HAP-1 (cell line): ENCODE data around the gene SCARB2.

Source experiments
- DNase-seq, 2 experiments: peaks; one replicate each; pipeline ENCODE4 v3.0.0-alpha.2; 2016 to 2020; ENCODE audit warnings: low spot score in 2 of 2
- H3K27me3 ChIP-seq: fragments of 250-450 bp; sonication (Bioruptor Pico); 2 replicates; pipeline ENCODE4 v1.5.1; 2020; ENCODE audit warnings: low read depth, mild to moderate bottlenecking, moderate library complexity
- H3K36me3 ChIP-seq: fragments of 250-450 bp; sonication (Bioruptor Pico); replicated peaks from 2 replicates; pipeline ENCODE4 v1.5.1; 2020; ENCODE audit warnings: mild to moderate bottlenecking
- H3K4me1 ChIP-seq: fragments of 250-450 bp; sonication (Bioruptor Pico); 2 replicates; pipeline ENCODE4 v1.5.1; 2020; ENCODE audit warnings: mild to moderate bottlenecking
- H3K4me3 ChIP-seq: fragments of 250-450 bp; sonication (Bioruptor Pico); 2 replicates; pipeline ENCODE4 v1.5.1; 2020; ENCODE audit warnings: mild to moderate bottlenecking, moderate library complexity
- H3K9me3 ChIP-seq: fragments of 250-450 bp; sonication (Bioruptor Pico); 2 replicates; pipeline ENCODE4 v1.5.1; 2020; ENCODE audit warnings: mild to moderate bottlenecking, moderate library complexity
- in situ Hi-C: fragments of 300-500 bp; cut with MboI; formaldehyde crosslinking; loops from 3 replicates; pipeline ENCODE4 v1.14.3; 2020; ENCODE audit warnings: low sequenced_read_pairs, inconsistent platforms, mixed read lengths

SCARB2 gene

DNA sequence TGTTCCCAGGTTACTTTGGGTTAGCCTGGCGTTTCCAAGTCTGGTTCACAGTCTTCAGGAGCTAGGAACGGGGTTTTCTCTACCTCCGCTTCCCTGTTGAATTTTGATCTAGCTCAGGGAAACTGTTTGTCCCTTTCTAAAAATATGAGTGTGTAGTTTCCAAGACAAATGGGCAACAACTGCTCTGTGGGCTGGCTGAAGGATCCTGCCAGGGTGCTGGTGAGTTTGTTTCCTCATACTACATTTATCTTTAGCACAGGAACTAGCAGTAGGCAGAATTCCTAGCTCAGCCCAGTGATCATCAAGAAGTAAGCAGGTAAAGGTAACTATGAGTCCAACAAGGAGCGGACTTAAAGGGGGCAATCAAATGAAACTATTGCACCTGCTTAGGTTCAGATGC, 24.6 kb upstream of the SCARB2 start:
- Histone ChIP-seq H3K4me3 (no peak overlapping the region), H3K4me1 (no peaks in the 10 kb centered on the region), H3K36me3 (no peaks in the 10 kb centered on the region), H3K27me3 (peaks cover 3% of the 10 kb centered on the region; the same call in 1 of the 2 replicates), H3K9me3 (peaks cover 4% of the 10 kb centered on the region; the same call in 1 of the 2 replicates)
- no peak for DNase-seq
- in situ Hi-C loops = no loop called here

- Histone ChIP-seq H3K27me3 (no peaks in the 10 kb centered on the region), H3K36me3 (no peaks in the 10 kb centered on the region), H3K4me1 (peaks cover 4% of the 10 kb centered on the region; the same call in 1 of the 2 replicates), H3K9me3 (peaks cover 4% of the 10 kb centered on the region; the same call in 1 of the 2 replicates), H3K4me3 (no peak overlapping the region)
- in situ Hi-C loops = no loop called here
- DNase-seq = no peak
Measured at GRCh38 chr4:76235915-76236314, 22.3 kb upstream of the SCARB2 start.

- H3K4me3 ChIP-seq = no peak overlapping the region
- H3K9me3 ChIP-seq = peaks cover 4% of the 10 kb centered on the region; the same call in 1 of the 2 replicates
- H3K27me3 ChIP-seq = no peaks in the 10 kb centered on the region
- peaks cover 4% of the 10 kb centered on the region; the same call in 1 of the 2 replicates for H3K4me1 ChIP-seq
- no peak for DNase-seq
- in situ Hi-C loops = no loop called here
- no peaks in the 10 kb centered on the region for H3K36me3 ChIP-seq
Measured at GRCh38 chr4:76235407-76235806, 21.8 kb upstream of the SCARB2 start.

DNA sequence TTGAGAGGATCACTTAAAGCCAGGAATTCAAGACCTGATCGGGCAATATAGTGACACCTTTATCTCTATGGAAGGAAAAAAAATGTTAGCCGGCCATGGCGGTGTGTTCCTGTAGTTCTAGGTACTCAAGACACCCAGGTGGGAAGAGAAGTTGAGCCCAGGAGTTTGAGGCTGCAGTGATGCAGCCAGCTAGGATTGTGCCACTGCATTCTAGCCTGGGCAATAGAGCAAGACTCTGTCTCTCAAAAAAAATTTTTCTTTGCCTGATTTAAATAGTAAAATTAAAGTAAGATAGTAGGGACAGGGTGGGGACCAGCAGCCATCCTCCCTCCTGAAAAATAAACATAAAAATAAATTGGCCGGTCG, 21.0 kb upstream of the SCARB2 start:
- H3K4me3 ChIP-seq = no peak overlapping the region
- DNase-seq = no peak
- H3K36me3 ChIP-seq = no peaks in the 10 kb centered on the region
- 0 out of 2 replicates have a peak, but pooled peaks cover under 1% of the 10 kb centered on the region for H3K9me3 ChIP-seq
- in situ Hi-C loops = no loop called here
- peaks cover 4% of the 10 kb centered on the region; the same call in 1 of the 2 replicates for H3K4me1 ChIP-seq
- H3K27me3 ChIP-seq = no peaks in the 10 kb centered on the region

DNA sequence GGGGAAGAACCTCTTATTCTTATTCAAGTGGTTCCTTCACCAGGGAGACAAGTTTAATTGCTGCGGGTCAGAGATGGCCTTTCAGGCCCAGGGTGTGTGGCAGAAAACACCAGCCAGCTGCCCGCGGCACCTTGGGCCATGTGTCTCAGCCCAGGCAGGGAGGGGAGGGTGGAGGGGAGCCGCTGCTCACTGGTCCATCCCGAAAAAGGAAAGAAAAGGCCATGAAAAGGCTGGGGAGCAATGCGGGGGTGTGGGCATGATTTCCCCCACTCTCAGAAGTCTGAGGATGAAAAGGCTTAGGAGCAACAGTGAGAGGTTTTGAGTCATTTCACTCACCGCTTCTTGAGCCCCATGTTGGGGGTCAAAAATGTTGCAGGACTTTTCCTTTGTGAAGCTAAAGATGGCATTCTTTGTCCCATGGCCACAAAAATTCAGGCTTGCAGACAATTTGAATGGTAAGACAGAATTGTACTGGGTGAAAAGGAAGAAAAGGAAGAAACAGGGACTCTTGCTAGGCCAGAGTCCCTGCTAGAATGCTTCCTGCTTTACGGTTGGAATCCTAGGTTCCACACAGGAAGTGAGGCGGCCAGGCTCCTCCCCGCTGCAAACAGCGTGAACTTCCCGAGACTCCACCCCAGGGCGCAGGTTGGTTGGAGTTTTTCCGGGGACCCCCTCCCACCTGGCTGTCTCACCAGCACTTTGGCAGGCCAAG, 20.5 kb upstream of the SCARB2 start:
- Histone ChIP-seq H3K36me3 (no peaks in the 10 kb centered on the region), H3K27me3 (no peaks in the 10 kb centered on the region), H3K4me1 (peaks cover 4% of the 10 kb centered on the region; the same call in 1 of the 2 replicates), H3K4me3 (no peak overlapping the region), H3K9me3 (no peaks in the 10 kb centered on the region)
- no peak for DNase-seq
- in situ Hi-C loops = no loop called here

GRCh38 chr4:76233529-76233928, 19.9 kb upstream of the SCARB2 start:
- Histone ChIP-seq H3K36me3 (no peaks in the 10 kb centered on the region), H3K4me3 (no peak overlapping the region), H3K4me1 (peaks cover 4% of the 10 kb centered on the region; the same call in 1 of the 2 replicates), H3K27me3 (no peaks in the 10 kb centered on the region), H3K9me3 (no peaks in the 10 kb centered on the region)
- in situ Hi-C loops = no loop called here
- DNase-seq = no peak

DNA sequence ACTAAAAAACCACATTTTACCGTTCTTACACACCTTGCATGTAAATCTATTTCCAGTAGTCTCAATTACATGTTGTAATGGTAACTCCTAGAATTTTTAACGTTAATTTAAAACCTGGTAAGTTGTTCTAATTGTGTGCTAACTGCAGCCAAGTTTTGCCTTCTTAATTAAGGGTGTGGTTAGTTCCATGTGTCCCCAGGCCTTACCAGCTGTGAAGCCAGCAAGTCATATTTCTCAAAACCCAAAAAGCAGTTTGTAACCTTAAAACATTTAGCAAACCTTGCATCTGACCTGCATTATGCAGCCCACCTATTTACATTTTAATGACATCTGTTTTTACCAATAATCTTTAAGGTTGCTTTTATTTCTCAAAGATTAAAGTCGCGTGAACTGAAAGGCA, 19.5 kb upstream of the SCARB2 start:
- no peak overlapping the region for H3K4me3 ChIP-seq
- in situ Hi-C loops = no loop called here
- DNase-seq = no peak

GRCh38 chr4:76232681-76233080, 19.1 kb upstream of the SCARB2 start:
- Histone ChIP-seq H3K4me3 (no peak overlapping the region), H3K9me3 (0 out of 2 replicates have a peak, but pooled peaks cover 2% of the 10 kb centered on the region), H3K36me3 (no peaks in the 10 kb centered on the region), H3K4me1 (peaks cover 4% of the 10 kb centered on the region; the same call in 1 of the 2 replicates), H3K27me3 (no peaks in the 10 kb centered on the region)
- DNase-seq = no peak
- in situ Hi-C loops = no loop called here

More for the DNA sequence above, 19.5 kb upstream of the SCARB2 start:
- no peaks in the 10 kb centered on the region for H3K9me3 ChIP-seq
- H3K27me3 ChIP-seq = no peaks in the 10 kb centered on the region
- no peaks in the 10 kb centered on the region for H3K36me3 ChIP-seq
- peaks cover 4% of the 10 kb centered on the region; the same call in 1 of the 2 replicates for H3K4me1 ChIP-seq

GRCh38 chr4:76226418-76226817, 12.8 kb upstream of the SCARB2 start:
- in situ Hi-C loops = no loop called here
- Histone ChIP-seq H3K36me3 (no peaks in the 10 kb centered on the region), H3K4me1 (no peaks in the 10 kb centered on the region), H3K9me3 (0 out of 2 replicates have a peak, but pooled peaks cover 3% of the 10 kb centered on the region), H3K27me3 (no peaks in the 10 kb centered on the region), H3K4me3 (no peak overlapping the region)
- no peak for DNase-seq

GRCh38 chr4:76224171-76224570, 10.5 kb upstream of the SCARB2 start:
- Histone ChIP-seq H3K4me1 (no peaks in the 10 kb centered on the region), H3K4me3 (no peak overlapping the region)
- in situ Hi-C loops = no loop called here

DNA sequence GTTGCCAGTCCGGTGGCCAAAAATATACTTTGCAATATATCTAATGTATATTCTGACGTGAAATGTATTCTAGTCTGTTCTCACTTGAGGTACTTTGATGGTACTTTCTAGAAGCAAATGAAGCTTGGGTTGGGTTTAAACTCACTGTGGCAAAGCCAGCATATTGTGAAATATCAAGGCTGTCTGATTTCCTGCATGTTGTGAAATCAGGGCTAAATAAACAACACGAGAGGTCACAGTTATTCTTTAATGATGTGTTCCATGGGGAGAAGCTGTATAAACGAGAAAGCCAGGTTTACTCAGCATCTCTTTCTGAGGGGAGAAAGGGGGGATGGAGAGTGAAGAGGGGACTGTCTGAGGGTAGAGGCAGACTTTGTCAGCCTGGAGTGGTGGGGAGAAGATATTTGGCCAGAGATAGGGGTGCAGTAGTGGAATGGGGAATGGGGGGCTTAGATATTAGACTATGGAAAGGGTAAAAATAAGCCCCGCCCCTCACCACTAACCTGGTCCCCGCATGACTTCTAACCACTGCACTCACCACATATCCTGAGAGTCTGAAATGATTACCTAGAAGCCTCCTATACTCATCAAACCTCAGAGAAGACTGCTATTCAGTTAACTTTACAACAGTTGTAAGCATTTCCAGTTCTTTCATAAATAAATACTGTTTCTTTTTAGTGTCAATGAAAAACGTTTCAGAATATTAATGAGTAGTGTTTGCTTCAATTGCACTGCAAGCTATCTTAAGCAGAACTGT, 5.9 kb upstream of the SCARB2 start:
- in situ Hi-C loops = no loop called here
- Histone ChIP-seq H3K4me1 (peaks cover 2% of the 10 kb centered on the region), H3K4me3 (no peak overlapping the region)

More at GRCh38 chr4:76224171-76224570, 10.5 kb upstream of the SCARB2 start:
- H3K36me3 ChIP-seq = no peaks in the 10 kb centered on the region
- DNase-seq = no peak
- H3K9me3 ChIP-seq = 0 out of 2 replicates have a peak, but pooled peaks cover 3% of the 10 kb centered on the region
- H3K27me3 ChIP-seq = no peaks in the 10 kb centered on the region

GRCh38 chr4:76216975-76217814, 3.6 kb upstream of the SCARB2 start:
- no peak for DNase-seq
- in situ Hi-C loops = no loop called here
- peaks cover 14% of the 10 kb centered on the region for H3K4me1 ChIP-seq
- 0 out of 2 replicates have a peak, but pooled peaks cover 2% of the 10 kb centered on the region for H3K36me3 ChIP-seq
- H3K9me3 ChIP-seq = no peaks in the 10 kb centered on the region
- H3K27me3 ChIP-seq = no peaks in the 10 kb centered on the region
- no peak overlapping the region for H3K4me3 ChIP-seq

More for the DNA sequence above, 5.9 kb upstream of the SCARB2 start:
- DNase-seq = no peak
- no peaks in the 10 kb centered on the region for H3K27me3 ChIP-seq
- H3K9me3 ChIP-seq = no peaks in the 10 kb centered on the region
- no peaks in the 10 kb centered on the region for H3K36me3 ChIP-seq

GRCh38 chr4:76216524-76216923, 2.9 kb upstream of the SCARB2 start:
- Histone ChIP-seq H3K4me1 (peaks cover 17% of the 10 kb centered on the region), H3K9me3 (no peaks in the 10 kb centered on the region), H3K36me3 (0 out of 2 replicates have a peak, but pooled peaks cover 2% of the 10 kb centered on the region), H3K4me3 (no peak overlapping the region), H3K27me3 (no peaks in the 10 kb centered on the region; the same call in 1 of the 2 replicates)
- in situ Hi-C loops = no loop called here
- DNase-seq = no peak
